Retinal pigment epithelial cell (primary cell): Measurements from ENCODE around the gene IFI35.
"Not testable (repeated sequence)": the region's sequence is repeated elsewhere in the genome, so short reads cannot be mapped to it uniquely, and the experiment has no call there.

Experiments
- DNase-seq: peaks from one replicate; pipeline ENCODE4 v3.0.0-alpha.2; 2010; ENCODE audit warnings: low read depth
- H3K4me3 ChIP-seq: 2 replicates; pipeline ENCODE4 v1.5.1; 2011; ENCODE audit warnings: mild to moderate bottlenecking, low read length, control low read depth, moderate library complexity
- CTCF ChIP-seq: conservative IDR thresholded peaks from 2 replicates; pipeline ENCODE4 v1.5.1; 2011; ENCODE audit warnings: low read depth, low read length, control low read depth, inconsistent platforms

The IFI35 gene

GRCh38 chr17:43006639-43007551 is at the start of gene IFI35:
Gene IFI35, plus strand, starts transcription at chr17:43006784. Its CDS starts 164 bp downstream, at chr17:43006948.
- peak; percentile 41 for TF ChIP-seq CTCF
- H3K4me3 ChIP-seq = peak within 1 kb of the TSS; percentile 81
- DNase-seq = no peak

- H3K4me3 ChIP-seq = peak within 1 kb of the TSS; percentile 87
- peak; percentile 81 for DNase-seq
- no peak for TF ChIP-seq CTCF
These were observed 42.2 kb upstream of the IFI35 start, which contains the start of gene AARSD1 for GRCh38 chr17:42964161-42964932. Gene AARSD1, minus strand, starts transcription at chr17:42964454. Its CDS starts 14 bp downstream, at chr17:42964440.

GRCh38 chr17:42967925-42968324 is 38.7 kb upstream of the IFI35 start:
- TF ChIP-seq CTCF = no peak
- H3K4me3 ChIP-seq = no peak overlapping the region
- DNase-seq = no peak

GRCh38 chr17:42969001-42969581 is 37.5 kb upstream of the IFI35 start:
- no peak overlapping the region for H3K4me3 ChIP-seq
- no peak for DNase-seq
- no peak for TF ChIP-seq CTCF

DNA sequence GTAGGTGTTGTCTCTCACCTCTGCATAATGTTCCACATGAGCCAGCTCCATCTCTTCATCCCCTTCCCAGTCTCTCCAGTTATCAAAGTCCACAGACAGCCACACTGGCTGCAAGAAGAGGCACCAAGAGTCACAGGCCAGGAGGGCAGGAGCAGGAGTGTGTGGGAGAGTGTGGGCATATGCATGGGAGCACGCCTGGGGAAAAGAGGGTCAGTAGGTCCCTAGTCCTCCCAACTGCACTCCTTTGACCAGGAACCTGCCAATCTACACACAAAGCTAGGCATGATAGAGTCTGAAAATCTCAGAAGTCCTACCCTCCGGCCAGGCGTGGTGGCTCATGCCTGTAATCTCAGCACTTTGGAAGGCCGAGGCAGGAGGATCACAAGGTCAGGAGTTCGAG is 35.0 kb upstream of the IFI35 start:
- DNase-seq = no peak
- no peak overlapping the region for H3K4me3 ChIP-seq
- no peak for TF ChIP-seq CTCF

- DNase-seq, H3K4me3 ChIP-seq: not testable (repeated sequence)
These were observed 33.3 kb upstream of the IFI35 start for GRCh38 chr17:42973323-42973722.

DNA sequence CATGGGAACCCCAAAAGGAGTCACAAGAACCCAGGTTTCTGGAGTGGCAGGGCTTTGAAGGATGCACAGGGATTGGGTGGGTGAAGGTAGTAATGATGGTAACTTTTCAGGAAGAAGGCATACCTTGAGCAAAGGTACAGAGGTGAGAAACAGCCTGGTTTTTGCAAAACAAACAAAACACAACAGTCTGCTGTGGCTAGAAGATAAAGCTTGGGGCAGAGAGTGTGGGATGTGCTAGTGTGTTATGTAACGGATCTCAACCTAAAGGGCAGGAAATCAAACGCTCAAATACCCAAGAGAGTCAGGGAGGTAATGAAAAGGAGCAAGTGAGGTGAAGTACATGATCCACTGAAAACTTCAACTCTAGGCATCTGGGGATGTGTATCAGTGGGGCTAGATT is 31.3 kb upstream of the IFI35 start:
- no peak overlapping the region for H3K4me3 ChIP-seq
- TF ChIP-seq CTCF = no peak
- DNase-seq = no peak

- H3K4me3 ChIP-seq, DNase-seq: not testable (repeated sequence)
These were observed 30.9 kb upstream of the IFI35 start for GRCh38 chr17:42975701-42976100.
